ENCODE measurements around the gene SAMD14.

GRCh38 chr17:50102164-50102991 is 27.6 kb downstream of the SAMD14 start:
- TF ChIP-seq POLR2A (IDR thresholded peaks at IDR 0.05) (peak; percentile 27 to 69), CTCF (IDR thresholded peaks at IDR 0.05) (no peak)

All from Peyer's patch (tissue), 4 donors.